NT2/D1 (cell line): ENCODE measurements around the gene MAML2.

Experiments used
- DNase-seq: peaks from one replicate; pipeline ENCODE4 v3.0.0-alpha.2; 2011; ENCODE audit warnings: low read depth, low spot score
- H3K27me3 ChIP-seq: 2 replicates; pipeline ENCODE4 v1.6.0; 2011; ENCODE audit warnings: mild to moderate bottlenecking; ENCODE audit not compliant: insufficient read length, insufficient read depth
- H3K36me3 ChIP-seq: 2 replicates; pipeline ENCODE4 v1.6.1; 2011; ENCODE audit warnings: mild to moderate bottlenecking, low read length, mixed read lengths; ENCODE audit not compliant: insufficient read depth, insufficient read length
- H3K4me1 ChIP-seq: 2 replicates; pipeline ENCODE4 v1.5.1; 2011; ENCODE audit not compliant: insufficient read depth, insufficient read length
- H3K4me3 ChIP-seq: 2 replicates; pipeline ENCODE4 v1.5.1; 2011; ENCODE audit warnings: low read depth; ENCODE audit not compliant: insufficient read length
- H3K9ac ChIP-seq: 2 replicates; pipeline ENCODE4 v1.6.0; 2011; ENCODE audit warnings: low read depth; ENCODE audit not compliant: insufficient read length
- H3K9me3 ChIP-seq: 2 replicates; pipeline ENCODE4 v1.5.1; 2011; ENCODE audit warnings: mild to moderate bottlenecking, low read length; ENCODE audit not compliant: insufficient read depth
- SUZ12 ChIP-seq: IDR thresholded peaks from 2 replicates; pipeline ENCODE4 v1.6.1; 2011; ENCODE audit not compliant: insufficient read length, insufficient read depth; ENCODE audit errors: extremely low read depth
- YY1 ChIP-seq: IDR thresholded peaks from 2 replicates; pipeline ENCODE4 v1.6.1; 2011; ENCODE audit not compliant: insufficient read length, insufficient read depth
- ZNF274 ChIP-seq: IDR thresholded peaks from 2 replicates; pipeline ENCODE4 v1.6.1; 2011; ENCODE audit warnings: mild to moderate bottlenecking, low read depth, low read length

MAML2 gene

GRCh38 chr11:95926726-95927125, 416.3 kb downstream of the MAML2 start:
- Histone ChIP-seq H3K9me3 (no peaks in the 10 kb centered on the region), H3K4me3 (no peak overlapping the region), H3K36me3 (no peaks in the 10 kb centered on the region), H3K4me1 (no peaks in the 10 kb centered on the region), H3K9ac (no peak overlapping the region), H3K27me3 (no peaks in the 10 kb centered on the region)
- DNase-seq: no peak
- TF ChIP-seq YY1 (no peak), ZNF274 (no peak), SUZ12 (no peak)
